ENCODE results near the gene TMEM238L.

The TMEM238L gene

GRCh38 chr17:10790491-10791401 is 13.2 kb downstream of the TMEM238L start:
- Histone ChIP-seq H3K4me3 (ENCODE audit: low read length) (no peak overlapping the region), H3K4me1 (ENCODE audit: insufficient read depth, low read length) (peaks cover 9% of the 10 kb centered on the region), H3K9me3 (ENCODE audit: insufficient read depth, low read depth, low read length) (no peaks in the 10 kb centered on the region), H3K27ac (ENCODE audit: low read depth, low read length) (no peak overlapping the region), H3K36me3 (ENCODE audit: insufficient read depth, low read length) (no peaks in the 10 kb centered on the region), H3K9ac (ENCODE audit: low read depth, low read length) (no peak overlapping the region), H3K27me3 (ENCODE audit: insufficient read depth, low read length) (no peaks in the 10 kb centered on the region)
- 81% methylated on average over 9 of the region's 9 CpGs for WGBS

DNA sequence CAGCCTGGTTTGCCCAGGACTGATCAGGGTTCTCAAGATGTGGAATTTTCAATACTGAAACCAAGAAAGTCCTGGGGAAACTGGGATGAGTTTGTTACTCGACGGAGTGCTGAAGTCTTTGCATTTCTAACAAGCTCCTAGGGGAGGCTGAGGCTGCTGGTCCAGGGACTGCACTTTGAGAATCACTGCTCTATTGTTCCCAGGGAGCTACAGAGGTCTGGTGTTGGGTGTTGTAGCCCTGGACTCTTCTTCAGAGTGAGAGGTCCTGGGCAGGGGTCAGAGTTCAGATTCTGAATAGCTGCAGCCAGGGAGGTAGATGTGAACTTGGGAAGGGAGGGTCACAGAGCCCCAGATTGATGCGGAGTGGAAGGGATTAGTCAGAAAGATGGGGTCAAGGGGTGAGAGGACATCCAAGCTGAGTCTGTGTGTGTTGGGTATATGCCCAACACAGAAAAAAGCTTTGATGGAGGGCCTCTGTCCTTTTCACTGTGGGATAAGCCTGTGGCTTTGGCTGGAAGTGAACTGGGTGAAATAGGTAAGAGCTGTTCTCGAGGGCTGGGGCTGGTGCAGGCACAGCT is 14.1 kb downstream of the TMEM238L start:
- Histone ChIP-seq H3K27me3 (ENCODE audit: insufficient read depth, low read length) (no peaks in the 10 kb centered on the region), H3K9me3 (ENCODE audit: insufficient read depth, low read depth, low read length) (no peaks in the 10 kb centered on the region), H3K4me1 (ENCODE audit: insufficient read depth, low read length) (peaks cover 15% of the 10 kb centered on the region), H3K9ac (ENCODE audit: low read depth, low read length) (no peak overlapping the region), H3K4me3 (ENCODE audit: low read length) (no peak overlapping the region), H3K27ac (ENCODE audit: low read depth, low read length) (no peak overlapping the region), H3K36me3 (ENCODE audit: insufficient read depth, low read length) (no peaks in the 10 kb centered on the region)
- WGBS: 81% methylated on average over 4 of the region's 4 CpGs

GRCh38 chr17:10787306-10788045 is 16.4 kb downstream of the TMEM238L start:
- no peak overlapping the region for H3K27ac ChIP-seq (ENCODE audit: low read depth, low read length)

DNA sequence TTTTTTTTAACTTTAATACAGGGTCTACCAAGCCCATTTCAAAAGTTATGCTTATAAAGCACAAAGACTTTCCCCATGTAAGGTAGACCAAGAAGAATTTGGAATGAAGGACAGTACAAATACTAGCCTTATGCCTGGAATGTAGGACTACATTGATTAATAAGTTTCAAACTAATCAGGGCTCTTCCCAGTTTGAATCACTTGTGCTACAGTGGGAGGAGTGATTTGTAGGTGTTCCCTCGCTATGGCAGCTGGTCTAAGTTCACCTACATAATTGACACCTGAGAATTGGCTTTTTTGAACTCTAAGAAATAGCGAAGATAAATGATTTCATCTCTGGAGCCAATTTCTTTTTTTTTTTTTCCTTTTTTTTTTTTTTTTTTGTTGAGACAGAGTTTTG is 18.6 kb downstream of the TMEM238L start:
- no peaks in the 10 kb centered on the region for H3K36me3 ChIP-seq (ENCODE audit: insufficient read depth, low read length)
- H3K27me3 ChIP-seq (ENCODE audit: insufficient read depth, low read length): no peaks in the 10 kb centered on the region
- peak overlapping the region; percentile 63; the same call in 1 of the 2 replicates for H3K27ac ChIP-seq (ENCODE audit: low read depth, low read length)
- H3K4me3 ChIP-seq (ENCODE audit: low read length): no peak overlapping the region
- 63% methylated on average over 1 of the region's 2 CpGs for WGBS
- H3K9ac ChIP-seq (ENCODE audit: low read depth, low read length): no peak overlapping the region
- H3K4me1 ChIP-seq (ENCODE audit: insufficient read depth, low read length): peaks cover 23% of the 10 kb centered on the region
- no peaks in the 10 kb centered on the region for H3K9me3 ChIP-seq (ENCODE audit: insufficient read depth, low read depth, low read length)

More at GRCh38 chr17:10787306-10788045, 16.4 kb downstream of the TMEM238L start:
- no peak overlapping the region for H3K9ac ChIP-seq (ENCODE audit: low read depth, low read length)
- no peaks in the 10 kb centered on the region for H3K36me3 ChIP-seq (ENCODE audit: insufficient read depth, low read length)
- peaks cover 23% of the 10 kb centered on the region for H3K4me1 ChIP-seq (ENCODE audit: insufficient read depth, low read length)
- no peak overlapping the region for H3K4me3 ChIP-seq (ENCODE audit: low read length)
- WGBS: 84% methylated on average over 5 of the region's 5 CpGs
- H3K9me3 ChIP-seq (ENCODE audit: insufficient read depth, low read depth, low read length): no peaks in the 10 kb centered on the region
- no peaks in the 10 kb centered on the region for H3K27me3 ChIP-seq (ENCODE audit: insufficient read depth, low read length)

DNA sequence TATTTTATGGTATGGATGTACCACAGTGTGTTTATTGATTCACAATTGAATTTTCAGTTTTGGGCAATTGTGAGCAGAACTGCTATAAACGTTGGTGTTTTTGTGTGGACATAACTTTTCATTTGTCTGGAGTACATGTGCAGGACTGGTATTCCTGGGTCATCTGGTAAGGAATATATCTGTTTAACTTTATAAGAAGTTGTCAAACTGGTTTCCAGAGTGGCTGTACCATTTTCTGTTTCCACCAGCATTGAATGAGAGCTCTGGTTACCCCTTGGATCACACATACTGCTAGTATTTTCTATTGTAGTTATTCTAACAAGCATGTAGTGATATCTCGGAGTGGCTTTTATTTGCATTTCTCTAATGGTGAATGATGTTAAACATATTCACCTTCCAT is 24.3 kb downstream of the TMEM238L start:
- H3K4me1 ChIP-seq (ENCODE audit: insufficient read depth, low read length): peaks cover 6% of the 10 kb centered on the region
- H3K9me3 ChIP-seq (ENCODE audit: insufficient read depth, low read depth, low read length): peaks cover 9% of the 10 kb centered on the region; the same call in 1 of the 2 replicates
- no peak overlapping the region for H3K27ac ChIP-seq (ENCODE audit: low read depth, low read length)
- no peaks in the 10 kb centered on the region for H3K36me3 ChIP-seq (ENCODE audit: insufficient read depth, low read length)
- no peak overlapping the region for H3K4me3 ChIP-seq (ENCODE audit: low read length)
- WGBS: 85% methylated on average over 1 of the region's 2 CpGs
- H3K27me3 ChIP-seq (ENCODE audit: insufficient read depth, low read length): no peaks in the 10 kb centered on the region
- no peak overlapping the region for H3K9ac ChIP-seq (ENCODE audit: low read depth, low read length)

- H3K36me3 ChIP-seq (ENCODE audit: insufficient read depth, low read length): no peaks in the 10 kb centered on the region
- H3K27ac ChIP-seq (ENCODE audit: low read depth, low read length): no peak overlapping the region
- WGBS: 90% methylated on average over 6 of the region's 6 CpGs
- H3K9me3 ChIP-seq (ENCODE audit: insufficient read depth, low read depth, low read length): peaks cover 9% of the 10 kb centered on the region; the same call in 1 of the 2 replicates
- no peak overlapping the region for H3K4me3 ChIP-seq (ENCODE audit: low read length)
- peaks cover 7% of the 10 kb centered on the region; the same call in 1 of the 2 replicates for H3K4me1 ChIP-seq (ENCODE audit: insufficient read depth, low read length)
- no peaks in the 10 kb centered on the region for H3K27me3 ChIP-seq (ENCODE audit: insufficient read depth, low read length)
- no peak overlapping the region for H3K9ac ChIP-seq (ENCODE audit: low read depth, low read length)
Observed at GRCh38 chr17:10777890-10778289, 26.0 kb downstream of the TMEM238L start.

GRCh38 chr17:10777131-10777807 is 26.6 kb downstream of the TMEM238L start:
- peaks cover 9% of the 10 kb centered on the region; the same call in 1 of the 2 replicates for H3K9me3 ChIP-seq (ENCODE audit: insufficient read depth, low read depth, low read length)
- WGBS: 97% methylated on average over 11 of the region's 11 CpGs
- no peaks in the 10 kb centered on the region for H3K27me3 ChIP-seq (ENCODE audit: insufficient read depth, low read length)
- peaks cover 9% of the 10 kb centered on the region; the same call in 1 of the 2 replicates for H3K4me1 ChIP-seq (ENCODE audit: insufficient read depth, low read length)
- H3K9ac ChIP-seq (ENCODE audit: low read depth, low read length): no peak overlapping the region
- no peaks in the 10 kb centered on the region for H3K36me3 ChIP-seq (ENCODE audit: insufficient read depth, low read length)
- no peak overlapping the region for H3K27ac ChIP-seq (ENCODE audit: low read depth, low read length)
- no peak overlapping the region for H3K4me3 ChIP-seq (ENCODE audit: low read length)

DNA sequence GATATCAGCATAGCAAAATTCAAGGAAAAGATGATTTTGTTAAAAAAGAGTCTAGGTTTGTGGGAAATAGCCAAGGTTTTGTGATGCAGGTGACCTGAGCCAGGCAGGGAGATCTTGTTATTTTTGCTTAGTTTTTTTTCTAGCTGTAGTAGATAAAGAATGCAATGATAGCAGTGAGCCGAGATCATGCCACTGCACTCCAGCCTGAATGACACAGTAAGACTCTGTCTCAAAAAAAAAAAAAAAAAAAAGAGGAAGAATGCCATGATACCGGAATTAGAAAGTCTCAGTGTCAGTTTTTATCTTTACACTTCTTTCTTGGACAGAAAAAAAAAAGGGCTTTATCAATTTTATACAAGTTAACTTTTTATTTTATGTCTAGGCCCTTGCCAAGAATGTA is 27.5 kb downstream of the TMEM238L start:
- no peaks in the 10 kb centered on the region for H3K27me3 ChIP-seq (ENCODE audit: insufficient read depth, low read length)
- no peaks in the 10 kb centered on the region for H3K36me3 ChIP-seq (ENCODE audit: insufficient read depth, low read length)
- WGBS: 100% methylated on average over 1 of the region's 2 CpGs
- H3K4me1 ChIP-seq (ENCODE audit: insufficient read depth, low read length): peaks cover 9% of the 10 kb centered on the region; the same call in 1 of the 2 replicates
- H3K27ac ChIP-seq (ENCODE audit: low read depth, low read length): no peak overlapping the region
- H3K9ac ChIP-seq (ENCODE audit: low read depth, low read length): no peak overlapping the region
- no peak overlapping the region for H3K4me3 ChIP-seq (ENCODE audit: low read length)
- peaks cover 9% of the 10 kb centered on the region; the same call in 1 of the 2 replicates for H3K9me3 ChIP-seq (ENCODE audit: insufficient read depth, low read depth, low read length)

DNA sequence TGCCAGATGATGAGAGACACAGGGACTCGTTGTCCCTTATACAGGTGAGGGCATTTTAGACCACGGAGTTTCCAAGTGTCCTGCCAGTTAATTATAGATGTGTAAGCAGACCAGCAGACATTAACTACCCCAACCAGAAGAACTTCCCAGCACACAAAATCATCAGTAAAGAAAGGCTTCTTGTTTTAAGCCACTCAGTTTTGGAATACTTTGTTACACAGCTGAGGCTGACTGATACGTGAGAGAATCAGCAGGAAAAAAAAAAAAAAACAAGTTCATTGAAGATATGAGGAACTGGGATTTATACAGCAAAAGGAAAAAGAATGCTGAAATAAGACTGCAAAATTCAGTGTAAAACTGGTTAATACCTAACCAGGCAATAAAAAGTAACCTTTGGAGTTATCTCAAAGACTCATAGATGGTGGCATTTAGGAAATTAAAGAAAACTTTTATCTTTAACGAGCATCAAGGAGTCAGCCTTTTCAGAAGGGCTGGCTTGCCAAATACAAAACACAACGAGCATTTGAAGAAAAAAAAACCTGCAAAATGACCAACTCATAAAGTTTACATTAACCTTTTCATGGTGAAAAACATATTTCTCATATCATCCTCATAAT is 28.1 kb downstream of the TMEM238L start:
- Histone ChIP-seq H3K27me3 (ENCODE audit: insufficient read depth, low read length) (no peaks in the 10 kb centered on the region), H3K4me1 (ENCODE audit: insufficient read depth, low read length) (peaks cover 9% of the 10 kb centered on the region; the same call in 1 of the 2 replicates), H3K9ac (ENCODE audit: low read depth, low read length) (no peak overlapping the region), H3K9me3 (ENCODE audit: insufficient read depth, low read depth, low read length) (peaks cover 9% of the 10 kb centered on the region; the same call in 1 of the 2 replicates), H3K27ac (ENCODE audit: low read depth, low read length) (no peak overlapping the region), H3K36me3 (ENCODE audit: insufficient read depth, low read length) (no peaks in the 10 kb centered on the region), H3K4me3 (ENCODE audit: low read length) (no peak overlapping the region)
- 94% methylated on average over 5 of the region's 5 CpGs for WGBS

DNA sequence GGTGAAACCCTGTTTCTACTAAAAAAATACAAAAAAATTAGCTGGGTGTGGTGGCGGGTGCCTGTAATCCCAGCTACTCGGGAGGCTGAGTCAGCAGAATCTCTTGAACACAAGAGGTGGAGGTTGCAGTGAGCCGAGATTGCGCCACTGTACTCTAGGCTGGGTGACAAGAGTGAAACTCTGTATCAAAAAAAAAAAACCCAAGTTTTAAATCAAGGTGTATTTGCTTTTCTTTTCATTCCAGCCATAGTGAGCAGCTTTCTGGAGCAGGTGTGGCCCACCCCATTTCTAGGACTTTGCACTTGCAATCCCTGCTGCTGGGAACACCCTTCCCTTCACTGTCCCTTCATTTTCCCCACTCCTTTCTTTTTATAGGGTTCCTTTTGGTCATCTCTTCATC is 28.8 kb downstream of the TMEM238L start:
- Histone ChIP-seq H3K4me3 (ENCODE audit: low read length) (no peak overlapping the region), H3K9ac (ENCODE audit: low read depth, low read length) (no peak overlapping the region), H3K27me3 (ENCODE audit: insufficient read depth, low read length) (no peaks in the 10 kb centered on the region), H3K4me1 (ENCODE audit: insufficient read depth, low read length) (peaks cover 9% of the 10 kb centered on the region; the same call in 1 of the 2 replicates), H3K9me3 (ENCODE audit: insufficient read depth, low read depth, low read length) (peaks cover 9% of the 10 kb centered on the region; the same call in 1 of the 2 replicates), H3K27ac (ENCODE audit: low read depth, low read length) (no peak overlapping the region), H3K36me3 (ENCODE audit: insufficient read depth, low read length) (no peaks in the 10 kb centered on the region)
- 93% methylated on average over 4 of the region's 4 CpGs for WGBS
